Measurements from ENCODE around the gene BCAR3. TPM values are rescaled to one million over a fixed set of nuclear protein-coding genes. Genes with fewer than 3 reads are reported as not detected.
"Not testable (repeated sequence)": the region's sequence is repeated elsewhere in the genome, so short reads cannot be mapped to it uniquely, and the experiment has no call there.

The BCAR3 gene
- total and polyA plus RNA-seq, 2 of the 4 experiments (the other 2 are of a cell fraction): 41.4 to 46.4 TPM

GRCh38 chr1:93698329-93699048 lies 16.9 kb upstream of the BCAR3 start (continued):
- TF ChIP-seq MXI1 (IDR thresholded peaks at IDR 0.05; ENCODE audit: borderline replicate concordance, low read depth, low read length): no peak

- ATAC-seq (ENCODE audit: low read depth); H3K56ac ChIP-seq (ENCODE audit: extremely low read depth, insufficient read depth, low read length); H3K27me3 ChIP-seq (ENCODE audit: control insufficient read depth, insufficient read depth, low read length); H4K8ac ChIP-seq (ENCODE audit: low read depth in 2 of 2, low read length in 2 of 2); H3K9ac ChIP-seq (ENCODE audit: low read depth, low read length); H3K23ac ChIP-seq (ENCODE audit: low read depth, low read length); H4K91ac ChIP-seq (ENCODE audit: insufficient read depth, low read depth, low read length); H3K36me3 ChIP-seq (ENCODE audit: control insufficient read depth, insufficient read depth, low read length); POLR2A ChIA-PET (ENCODE audit: unreplicated experiment); H4K20me1 ChIP-seq (ENCODE audit: insufficient read depth, low read length); BruUV-seq (replicated peaks); H2BK5ac ChIP-seq (ENCODE audit: low read depth, low read length, poor library complexity, severe bottlenecking); H2AFZ ChIP-seq (replicated peaks; ENCODE audit: low read length, poor library complexity); dilution Hi-C loops (cut with HindIII; ENCODE audit: low sequenced_read_pairs, unreplicated experiment); H2BK120ac ChIP-seq (ENCODE audit: low read depth, low read length); H2AK9ac ChIP-seq (replicated peaks; ENCODE audit: low read depth, low read length, poor library complexity); intact Hi-C loops (cut with micrococcal nuclease); H2BK20ac ChIP-seq (ENCODE audit: low read depth, low read length); H3K4me2 ChIP-seq (ENCODE audit: low read depth, low read length); DNase-seq; H2BK15ac ChIP-seq (ENCODE audit: low read depth, low read length); H3K9me3 ChIP-seq (ENCODE audit: control insufficient read depth, insufficient read depth, low read length); H3K4me3 ChIP-seq (ENCODE audit: insufficient read depth, low read depth, low read length); H3K14ac ChIP-seq (replicated peaks; ENCODE audit: low read depth, low read length); H3K18ac ChIP-seq (ENCODE audit: low read depth, low read length); H4K5ac ChIP-seq (ENCODE audit: low read depth, low read length); H3K27ac ChIP-seq (ENCODE audit: insufficient read depth, low read length): not testable (repeated sequence)
- Histone ChIP-seq H3K79me1 (ENCODE audit: low read depth in 1 of 2, low read length in 2 of 2) (peaks cover 6 to 30% of the 10 kb centered on the region in 2 experiments; a peak in 2 of 4 replicates), H3K9me1 (ENCODE audit: insufficient read depth, low read length) (peaks cover 41% of the 10 kb centered on the region), H3K4ac (ENCODE audit: low read depth, low read length) (peak overlapping the region; percentile 9; the same call in 1 of the 2 replicates), H3K4me1 (ENCODE audit: control insufficient read depth, insufficient read depth, low read length) (peaks cover 33% of the 10 kb centered on the region), H2AK5ac (ENCODE audit: low read depth, low read length) (peak overlapping the region; percentile 46; the same call in 1 of the 2 replicates)
- WGBS, 2 experiments (ENCODE audit: extremely low coverage in 2 of 2, insufficient read length in 1 of 2): 77% methylated on average over 5 of the region's 13 CpGs; no CpG with 5 or more reads in 1 of the 2 experiments
- in situ Hi-C loops (cut with MboI; ENCODE audit: low sequenced_read_pairs): loop anchor here (10.0 kb wide), 1 partner anchor 63 kb away; no protein-coding TSS in a partner anchor
- CTCF ChIA-PET: interaction anchor here (0.7 kb wide), 1 partner anchor 104 kb away, joined by 3 read pairs; no protein-coding TSS in a partner anchor
These were observed 15.9 kb upstream of the BCAR3 start for GRCh38 chr1:93697566-93697965.

Data from IMR-90 (cell line).